ENCODE results near the gene KIFAP3.

Gene KIFAP3

DNA sequence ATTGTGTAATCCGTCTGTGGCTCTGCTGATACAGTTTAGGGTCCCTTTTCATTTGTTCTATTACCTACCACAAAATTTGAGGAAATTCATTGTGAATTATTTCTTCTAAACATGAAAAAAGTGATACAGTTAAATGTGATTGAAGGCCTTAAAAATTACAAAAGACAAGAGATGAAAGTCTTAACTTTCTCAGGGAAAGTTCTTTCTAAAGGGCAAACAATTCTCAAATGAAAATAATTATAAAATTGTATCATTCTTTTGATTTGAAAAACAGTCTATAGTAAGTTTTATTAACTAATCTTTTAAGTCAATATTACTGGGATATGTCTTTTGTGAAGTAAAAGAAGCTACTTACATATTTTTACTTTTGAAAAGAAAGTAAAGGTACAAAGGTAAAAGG is 123.4 kb downstream of the KIFAP3 start:
- H3K4me1 ChIP-seq (ENCODE audit: control insufficient read depth in 1 of 2, insufficient read depth in 2 of 2, low read length in 2 of 2): no peaks in the 10 kb centered on the region

GRCh38 chr1:169949139-169949538 is 125.4 kb downstream of the KIFAP3 start:
- Histone ChIP-seq H3K9ac (ENCODE audit: low read depth in 1 of 2, low read length in 2 of 2) (no peak overlapping the region), H3K9me3 (ENCODE audit: control insufficient read depth in 1 of 2, low read length in 2 of 2) (no peaks in the 10 kb centered on the region), H3K27ac (ENCODE audit: low read depth, low read length) (no peak overlapping the region), H3K4me3 (ENCODE audit: low read depth in 1 of 2, low read length in 2 of 2) (no peak overlapping the region), H3K36me3 (ENCODE audit: control insufficient read depth in 1 of 2, insufficient read depth in 2 of 2, low read length in 2 of 2) (no peaks in the 10 kb centered on the region), H3K27me3 (ENCODE audit: control insufficient read depth in 1 of 2, insufficient read depth in 2 of 2, low read length in 2 of 2) (no peaks in the 10 kb centered on the region), H3K4me1 (ENCODE audit: control insufficient read depth in 1 of 2, insufficient read depth in 2 of 2, low read length in 2 of 2) (no peaks in the 10 kb centered on the region)

More for the DNA sequence above, 123.4 kb downstream of the KIFAP3 start:
- Histone ChIP-seq H3K27ac (ENCODE audit: low read depth, low read length) (no peak overlapping the region), H3K27me3 (ENCODE audit: control insufficient read depth in 1 of 2, insufficient read depth in 2 of 2, low read length in 2 of 2) (no peaks in the 10 kb centered on the region), H3K4me3 (ENCODE audit: low read depth in 1 of 2, low read length in 2 of 2) (no peak overlapping the region), H3K36me3 (ENCODE audit: control insufficient read depth in 1 of 2, insufficient read depth in 2 of 2, low read length in 2 of 2) (no peaks in the 10 kb centered on the region), H3K9me3 (ENCODE audit: control insufficient read depth in 1 of 2, low read length in 2 of 2) (no peaks in the 10 kb centered on the region), H3K9ac (ENCODE audit: low read depth in 1 of 2, low read length in 2 of 2) (no peak overlapping the region)

- Histone ChIP-seq H3K4me1 (ENCODE audit: control insufficient read depth in 1 of 2, insufficient read depth in 2 of 2, low read length in 2 of 2) (no peaks in the 10 kb centered on the region), H3K4me3 (ENCODE audit: low read depth in 1 of 2, low read length in 2 of 2) (no peak overlapping the region), H3K27me3 (ENCODE audit: control insufficient read depth in 1 of 2, insufficient read depth in 2 of 2, low read length in 2 of 2) (no peaks in the 10 kb centered on the region), H3K9ac (ENCODE audit: low read depth in 1 of 2, low read length in 2 of 2) (no peak overlapping the region), H3K27ac (ENCODE audit: low read depth, low read length) (no peak overlapping the region), H3K9me3 (ENCODE audit: control insufficient read depth in 1 of 2, low read length in 2 of 2) (no peaks in the 10 kb centered on the region), H3K36me3 (ENCODE audit: control insufficient read depth in 1 of 2, insufficient read depth in 2 of 2, low read length in 2 of 2) (no peaks in the 10 kb centered on the region)
Measured at GRCh38 chr1:169946206-169946605, 128.3 kb downstream of the KIFAP3 start.

GRCh38 chr1:169945181-169945580 is 129.3 kb downstream of the KIFAP3 start:
- H3K4me1 ChIP-seq (ENCODE audit: control insufficient read depth in 1 of 2, insufficient read depth in 2 of 2, low read length in 2 of 2): no peaks in the 10 kb centered on the region
- H3K9ac ChIP-seq (ENCODE audit: low read depth in 1 of 2, low read length in 2 of 2): no peak overlapping the region
- H3K4me3 ChIP-seq (ENCODE audit: low read depth in 1 of 2, low read length in 2 of 2): no peak overlapping the region
- no peaks in the 10 kb centered on the region for H3K27me3 ChIP-seq (ENCODE audit: control insufficient read depth in 1 of 2, insufficient read depth in 2 of 2, low read length in 2 of 2)
- no peaks in the 10 kb centered on the region for H3K9me3 ChIP-seq (ENCODE audit: control insufficient read depth in 1 of 2, low read length in 2 of 2)
- H3K36me3 ChIP-seq (ENCODE audit: control insufficient read depth in 1 of 2, insufficient read depth in 2 of 2, low read length in 2 of 2): no peaks in the 10 kb centered on the region
- no peak overlapping the region for H3K27ac ChIP-seq (ENCODE audit: low read depth, low read length)

DNA sequence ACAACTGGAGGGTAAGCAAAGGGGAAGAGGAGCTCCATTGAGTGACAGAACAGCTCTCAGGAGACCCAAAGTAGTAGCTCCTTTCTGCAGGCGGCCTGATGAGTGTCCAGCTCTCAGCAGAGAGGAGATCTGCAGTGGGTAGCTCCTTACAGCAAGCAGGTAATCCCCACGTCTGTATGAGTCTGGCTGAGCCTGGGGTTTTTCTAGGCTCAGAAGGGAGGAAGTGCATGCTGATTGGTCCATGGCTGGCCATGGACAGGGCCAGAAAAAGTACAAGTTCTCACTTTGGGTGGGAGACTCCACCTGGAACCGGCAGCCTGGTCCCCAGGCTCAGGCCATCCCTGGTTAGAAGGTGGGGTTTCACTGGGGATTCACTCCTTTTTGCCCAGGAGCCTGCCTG is 129.9 kb downstream of the KIFAP3 start:
- Histone ChIP-seq H3K27ac (ENCODE audit: low read depth, low read length) (no peak overlapping the region), H3K4me3 (ENCODE audit: low read depth in 1 of 2, low read length in 2 of 2) (no peak overlapping the region), H3K9me3 (ENCODE audit: control insufficient read depth in 1 of 2, low read length in 2 of 2) (no peaks in the 10 kb centered on the region), H3K4me1 (ENCODE audit: control insufficient read depth in 1 of 2, insufficient read depth in 2 of 2, low read length in 2 of 2) (no peaks in the 10 kb centered on the region), H3K9ac (ENCODE audit: low read depth in 1 of 2, low read length in 2 of 2) (no peak overlapping the region), H3K36me3 (ENCODE audit: control insufficient read depth in 1 of 2, insufficient read depth in 2 of 2, low read length in 2 of 2) (no peaks in the 10 kb centered on the region), H3K27me3 (ENCODE audit: control insufficient read depth in 1 of 2, insufficient read depth in 2 of 2, low read length in 2 of 2) (no peaks in the 10 kb centered on the region)

DNA sequence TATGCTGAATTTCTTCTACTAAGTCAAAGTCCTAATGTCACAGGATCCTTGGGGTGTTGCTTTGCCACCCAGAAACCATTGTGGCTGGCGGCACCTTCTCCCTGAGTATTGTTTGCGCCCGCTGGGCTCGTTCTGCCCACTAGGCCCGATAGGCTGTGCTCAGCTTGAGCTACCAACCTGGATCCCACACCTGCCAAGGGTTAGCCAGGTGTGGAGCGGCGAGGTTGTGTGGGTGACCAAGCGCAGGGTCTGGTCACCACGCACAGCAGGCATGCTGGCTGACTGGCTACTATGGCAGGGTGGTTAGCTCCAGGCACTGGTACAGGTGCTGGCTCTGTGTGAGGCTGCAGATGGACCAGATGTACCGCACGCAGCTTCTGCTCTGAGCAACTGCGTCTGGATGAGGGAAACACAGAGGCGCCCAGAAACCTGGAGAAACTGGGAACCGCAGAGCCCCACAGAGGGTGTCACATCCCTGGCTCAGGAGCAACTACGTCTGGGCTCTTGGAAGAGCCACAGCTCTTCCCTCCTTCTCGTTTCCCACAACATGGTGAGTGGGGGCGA is 130.4 kb downstream of the KIFAP3 start:
- Histone ChIP-seq H3K27me3 (ENCODE audit: control insufficient read depth in 1 of 2, insufficient read depth in 2 of 2, low read length in 2 of 2) (no peaks in the 10 kb centered on the region), H3K9ac (ENCODE audit: low read depth in 1 of 2, low read length in 2 of 2) (no peak overlapping the region), H3K36me3 (ENCODE audit: control insufficient read depth in 1 of 2, insufficient read depth in 2 of 2, low read length in 2 of 2) (no peaks in the 10 kb centered on the region), H3K4me1 (ENCODE audit: control insufficient read depth in 1 of 2, insufficient read depth in 2 of 2, low read length in 2 of 2) (no peaks in the 10 kb centered on the region), H3K4me3 (ENCODE audit: low read depth in 1 of 2, low read length in 2 of 2) (no peak overlapping the region), H3K27ac (ENCODE audit: low read depth, low read length) (no peak overlapping the region), H3K9me3 (ENCODE audit: control insufficient read depth in 1 of 2, low read length in 2 of 2) (no peaks in the 10 kb centered on the region)

GRCh38 chr1:169941982-169942830 is 132.3 kb downstream of the KIFAP3 start:
- Histone ChIP-seq H3K4me1 (ENCODE audit: control insufficient read depth in 1 of 2, insufficient read depth in 2 of 2, low read length in 2 of 2) (no peaks in the 10 kb centered on the region), H3K36me3 (ENCODE audit: control insufficient read depth in 1 of 2, insufficient read depth in 2 of 2, low read length in 2 of 2) (no peaks in the 10 kb centered on the region), H3K4me3 (ENCODE audit: low read depth in 1 of 2, low read length in 2 of 2) (no peak overlapping the region), H3K27me3 (ENCODE audit: control insufficient read depth in 1 of 2, insufficient read depth in 2 of 2, low read length in 2 of 2) (no peaks in the 10 kb centered on the region), H3K9me3 (ENCODE audit: control insufficient read depth in 1 of 2, low read length in 2 of 2) (no peaks in the 10 kb centered on the region), H3K9ac (ENCODE audit: low read depth in 1 of 2, low read length in 2 of 2) (no peak overlapping the region), H3K27ac (ENCODE audit: low read depth, low read length) (no peak overlapping the region)

- no peaks in the 10 kb centered on the region for H3K4me1 ChIP-seq (ENCODE audit: control insufficient read depth in 1 of 2, insufficient read depth in 2 of 2, low read length in 2 of 2)
- no peak overlapping the region for H3K27ac ChIP-seq (ENCODE audit: low read depth, low read length)
- no peak overlapping the region for H3K4me3 ChIP-seq (ENCODE audit: low read depth in 1 of 2, low read length in 2 of 2)
- no peaks in the 10 kb centered on the region for H3K36me3 ChIP-seq (ENCODE audit: control insufficient read depth in 1 of 2, insufficient read depth in 2 of 2, low read length in 2 of 2)
- no peaks in the 10 kb centered on the region for H3K9me3 ChIP-seq (ENCODE audit: control insufficient read depth in 1 of 2, low read length in 2 of 2)
- no peak overlapping the region for H3K9ac ChIP-seq (ENCODE audit: low read depth in 1 of 2, low read length in 2 of 2)
- no peaks in the 10 kb centered on the region for H3K27me3 ChIP-seq (ENCODE audit: control insufficient read depth in 1 of 2, insufficient read depth in 2 of 2, low read length in 2 of 2)
Measured at GRCh38 chr1:169933984-169934725, 140.3 kb downstream of the KIFAP3 start.

DNA sequence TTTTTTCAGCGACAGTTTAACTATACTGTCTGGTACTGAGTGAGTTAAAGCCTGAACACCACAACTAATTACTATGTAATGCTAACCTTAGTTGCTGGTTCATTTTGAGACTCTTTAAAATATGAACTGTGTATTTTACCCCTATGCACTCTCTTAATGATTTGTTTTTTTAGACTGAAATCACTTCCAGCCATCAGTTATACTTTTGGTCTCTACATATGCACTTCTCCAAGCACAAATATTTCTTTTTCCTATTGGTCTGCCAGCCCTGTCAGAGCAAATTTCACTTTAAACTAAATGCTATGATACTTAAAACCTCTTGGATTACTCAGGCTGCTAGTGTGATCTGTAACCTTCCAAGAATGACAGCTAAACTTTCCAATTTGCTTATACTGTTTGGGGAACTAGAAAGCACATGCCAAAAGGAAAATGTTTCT is 142.7 kb downstream of the KIFAP3 start:
- Histone ChIP-seq H3K9me3 (ENCODE audit: control insufficient read depth in 1 of 2, low read length in 2 of 2) (no peaks in the 10 kb centered on the region), H3K9ac (ENCODE audit: low read depth in 1 of 2, low read length in 2 of 2) (no peak overlapping the region), H3K27ac (ENCODE audit: low read depth, low read length) (no peak overlapping the region), H3K36me3 (ENCODE audit: control insufficient read depth in 1 of 2, insufficient read depth in 2 of 2, low read length in 2 of 2) (no peaks in the 10 kb centered on the region), H3K4me1 (ENCODE audit: control insufficient read depth in 1 of 2, insufficient read depth in 2 of 2, low read length in 2 of 2) (no peaks in the 10 kb centered on the region), H3K4me3 (ENCODE audit: low read depth in 1 of 2, low read length in 2 of 2) (no peak overlapping the region), H3K27me3 (ENCODE audit: control insufficient read depth in 1 of 2, insufficient read depth in 2 of 2, low read length in 2 of 2) (no peaks in the 10 kb centered on the region)

DNA sequence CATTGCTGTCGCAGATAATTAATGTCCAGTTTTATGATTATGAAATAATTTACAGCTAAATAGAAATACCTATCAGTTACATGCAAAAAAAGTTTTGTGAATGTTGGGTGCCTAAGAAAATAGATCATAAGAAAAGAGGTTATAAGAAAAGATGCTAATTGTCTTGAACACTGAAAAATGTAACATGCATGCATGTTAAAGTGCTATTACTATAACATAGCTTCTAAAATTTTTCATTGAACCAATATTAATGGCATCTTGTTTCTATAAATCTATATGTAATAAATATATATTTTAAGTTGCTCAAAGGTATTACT is 145.3 kb downstream of the KIFAP3 start:
- Histone ChIP-seq H3K4me1 (ENCODE audit: control insufficient read depth in 1 of 2, insufficient read depth in 2 of 2, low read length in 2 of 2) (no peaks in the 10 kb centered on the region), H3K9ac (ENCODE audit: low read depth in 1 of 2, low read length in 2 of 2) (no peak overlapping the region), H3K27ac (ENCODE audit: low read depth, low read length) (no peak overlapping the region), H3K9me3 (ENCODE audit: control insufficient read depth in 1 of 2, low read length in 2 of 2) (no peaks in the 10 kb centered on the region), H3K36me3 (ENCODE audit: control insufficient read depth in 1 of 2, insufficient read depth in 2 of 2, low read length in 2 of 2) (no peaks in the 10 kb centered on the region), H3K27me3 (ENCODE audit: control insufficient read depth in 1 of 2, insufficient read depth in 2 of 2, low read length in 2 of 2) (no peaks in the 10 kb centered on the region), H3K4me3 (ENCODE audit: low read depth in 1 of 2, low read length in 2 of 2) (no peak overlapping the region)
